KBM-7 (cell line): Measurements from ENCODE around the gene HILPDA.

Experiments
- DNase-seq: peaks from one replicate; pipeline ENCODE4 v3.0.0-alpha.2; 2015
- in situ Hi-C: fragments of 300-500 bp; cut with MboI; formaldehyde crosslinking; loops from 2 replicates; pipeline ENCODE4 v1.14.3; 2020; ENCODE audit warnings: low sequenced_read_pairs, low pct_unique_long_range_greater_than_20kb, mixed read lengths

HILPDA gene

DNA sequence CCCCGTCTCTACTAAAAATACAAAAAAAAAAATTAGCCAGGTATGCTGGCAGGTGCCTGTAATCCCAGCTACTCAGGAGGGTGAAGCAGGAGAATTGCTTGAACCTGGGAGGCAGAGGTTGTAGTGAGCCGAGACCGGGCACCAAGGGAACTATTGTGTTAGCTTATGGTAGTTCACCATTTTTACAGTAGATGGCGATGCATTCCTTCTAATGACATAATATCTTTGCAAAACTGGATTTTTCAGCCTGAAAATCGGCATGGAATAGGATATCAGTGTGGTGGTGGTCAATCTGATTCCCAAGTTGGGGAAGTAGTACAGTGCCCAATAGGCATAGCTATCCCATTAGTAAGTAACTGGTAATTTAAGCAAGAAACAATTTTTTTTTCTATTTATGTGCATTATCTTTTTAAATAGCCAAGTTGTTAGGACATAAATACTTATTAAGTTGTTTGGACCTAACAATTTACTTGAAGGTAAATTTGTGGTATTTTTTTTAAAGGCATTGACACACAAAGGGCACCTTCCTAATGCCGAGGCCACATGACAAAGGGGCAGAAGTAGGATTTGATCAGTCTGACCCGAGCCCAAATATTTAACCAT is 28.3 kb upstream of the HILPDA start:
- peak; percentile 78 for DNase-seq
- in situ Hi-C loops: no loop called here

- in situ Hi-C loops: no loop called here
- DNase-seq: no peak
Observed at GRCh38 chr7:128430207-128430606, 25.5 kb upstream of the HILPDA start.

GRCh38 chr7:128431221-128431620 is 24.5 kb upstream of the HILPDA start:
- no peak for DNase-seq
- in situ Hi-C loops: no loop called here

DNA sequence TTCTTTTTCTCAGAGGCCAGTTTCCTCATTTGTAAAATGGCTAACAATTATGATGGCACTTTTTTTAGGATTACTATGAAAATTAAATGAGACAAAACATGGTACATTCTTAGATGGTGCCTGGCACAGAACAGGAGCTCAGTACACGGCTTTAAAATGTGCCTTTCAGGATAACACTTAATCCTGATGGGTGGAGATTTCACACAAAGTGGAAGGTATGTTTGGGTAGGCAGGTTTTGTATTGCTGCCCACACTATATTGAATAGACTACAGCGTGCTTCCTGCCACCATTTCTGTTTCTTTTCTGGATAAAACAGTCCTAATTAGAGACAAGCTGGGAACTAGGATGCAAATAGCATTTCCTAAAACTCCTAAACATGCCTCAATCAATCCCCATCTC is 23.9 kb upstream of the HILPDA start:
- no peak for DNase-seq
- in situ Hi-C loops: no loop called here

DNA sequence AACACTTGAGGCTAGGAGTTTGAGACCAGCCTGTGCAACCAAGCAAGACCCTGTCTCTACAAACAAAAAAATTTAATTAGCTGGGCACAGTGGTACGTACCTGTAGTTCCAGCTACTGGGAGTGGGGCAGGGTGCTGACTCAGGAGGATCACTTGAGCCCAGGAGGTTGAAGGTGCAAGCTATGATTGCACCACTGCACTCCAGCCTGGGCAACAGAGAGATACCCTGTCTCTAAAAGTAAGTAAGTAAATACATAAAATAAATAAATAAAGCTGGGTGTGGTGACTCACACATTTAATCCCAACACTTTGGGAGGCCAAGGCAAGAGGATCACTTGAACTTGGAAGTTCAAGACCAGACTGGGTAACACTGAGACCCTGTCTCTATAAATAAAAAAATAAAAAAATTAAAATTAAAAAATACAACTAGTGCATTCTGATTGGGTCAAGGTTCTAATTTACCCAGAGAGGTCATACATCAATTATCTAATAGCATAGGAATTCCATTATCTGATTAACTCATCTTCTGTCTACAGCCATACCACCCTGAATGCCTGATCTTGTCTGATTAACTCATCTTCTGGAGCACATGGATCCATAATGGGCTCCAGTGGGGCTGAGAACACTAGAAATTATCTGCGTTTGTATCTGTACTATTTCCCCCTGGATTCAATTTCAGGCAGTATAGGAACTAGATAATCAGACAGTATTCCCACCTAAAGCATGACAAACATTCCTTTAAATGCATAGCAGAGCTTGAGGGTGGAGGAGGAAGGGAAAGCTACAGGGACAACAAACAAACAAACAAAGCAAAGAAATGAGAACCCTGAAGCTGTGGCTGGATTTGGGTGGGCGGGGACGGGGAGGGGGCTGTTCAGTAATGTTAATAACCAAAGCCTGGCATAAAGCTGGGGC is 21.0 kb upstream of the HILPDA start:
- in situ Hi-C loops: no loop called here
- no peak for DNase-seq

DNA sequence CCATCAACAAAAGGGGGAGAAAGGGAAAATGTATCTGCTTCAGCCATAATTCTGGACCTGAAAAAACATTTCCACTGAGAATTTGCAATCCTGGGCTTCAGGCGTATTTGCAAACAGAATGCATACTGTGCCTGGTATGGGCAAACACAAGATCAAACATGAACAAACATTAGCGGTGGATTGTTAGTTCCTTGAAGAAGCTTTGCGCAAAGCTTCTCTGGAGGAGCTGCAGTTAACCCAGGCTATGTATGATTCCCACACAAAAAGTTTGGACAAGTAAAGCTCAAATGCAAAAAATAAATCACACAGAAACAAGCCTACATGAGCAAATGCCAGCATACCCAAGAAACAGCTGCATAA is 20.4 kb upstream of the HILPDA start:
- no peak for DNase-seq
- in situ Hi-C loops: no loop called here

GRCh38 chr7:128437426-128438332 is 18.0 kb upstream of the HILPDA start:
- DNase-seq: peak; percentile 65
- in situ Hi-C loops: no loop called here

- DNase-seq: no peak
- in situ Hi-C loops: no loop called here
Observed at GRCh38 chr7:128442356-128442755, 13.3 kb upstream of the HILPDA start.

DNA sequence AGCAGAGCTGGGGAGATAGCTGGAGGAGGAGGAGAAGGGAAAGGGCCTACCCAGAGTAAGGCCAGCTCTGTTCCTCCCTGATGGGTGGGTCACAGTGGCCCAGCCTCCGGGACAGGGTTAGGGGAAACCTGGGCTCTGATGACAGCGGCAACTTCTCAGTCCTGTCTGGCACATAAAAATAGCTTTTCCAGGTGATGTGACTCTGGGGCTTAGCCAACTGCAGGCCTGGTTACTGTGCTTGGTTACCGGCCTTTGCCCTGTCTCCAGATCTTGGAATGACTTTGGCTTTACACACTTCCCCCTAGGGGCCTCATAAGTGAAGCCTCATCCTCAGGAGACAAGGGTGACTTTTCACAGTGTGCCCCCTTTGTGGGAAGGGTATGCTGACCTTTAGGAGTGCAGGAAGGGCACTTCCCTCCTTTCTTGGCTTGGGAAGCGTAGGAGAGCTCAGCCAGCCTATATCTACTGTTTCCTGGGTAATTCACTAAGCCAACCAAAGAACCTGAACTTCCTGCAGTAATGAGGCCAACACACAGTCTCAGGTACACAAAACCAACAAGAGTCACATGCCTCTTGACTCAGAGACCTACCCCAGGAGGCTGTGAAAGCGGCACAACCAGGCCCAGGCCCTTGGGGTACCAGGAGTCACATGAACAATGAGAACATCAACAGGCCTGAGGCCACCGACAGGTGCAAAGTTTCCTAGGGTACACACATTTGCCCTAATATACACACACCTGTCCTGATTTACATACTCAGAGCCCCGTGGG is 11.7 kb upstream of the HILPDA start:
- in situ Hi-C loops: no loop called here
- no peak for DNase-seq

DNA sequence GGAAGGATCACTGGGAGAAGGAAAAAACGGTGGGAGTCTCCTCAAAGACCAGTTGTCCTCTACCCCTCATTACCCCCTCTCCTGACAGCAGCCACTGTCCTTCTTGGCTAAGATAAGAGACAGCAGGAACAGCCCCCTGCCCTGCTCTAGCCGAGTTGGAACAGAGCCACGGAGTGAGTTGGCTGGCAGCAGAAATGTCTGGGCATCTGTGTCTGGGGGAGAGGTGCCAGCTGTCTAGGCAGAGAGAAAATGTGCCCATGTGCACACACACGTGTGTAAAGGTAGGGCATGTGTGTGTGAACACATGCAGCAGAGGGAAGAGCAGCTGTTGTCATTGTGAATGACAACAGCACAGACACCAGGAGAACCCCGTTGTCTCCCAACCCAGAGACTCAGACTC is 9.4 kb upstream of the HILPDA start:
- in situ Hi-C loops: no loop called here
- DNase-seq: no peak

DNA sequence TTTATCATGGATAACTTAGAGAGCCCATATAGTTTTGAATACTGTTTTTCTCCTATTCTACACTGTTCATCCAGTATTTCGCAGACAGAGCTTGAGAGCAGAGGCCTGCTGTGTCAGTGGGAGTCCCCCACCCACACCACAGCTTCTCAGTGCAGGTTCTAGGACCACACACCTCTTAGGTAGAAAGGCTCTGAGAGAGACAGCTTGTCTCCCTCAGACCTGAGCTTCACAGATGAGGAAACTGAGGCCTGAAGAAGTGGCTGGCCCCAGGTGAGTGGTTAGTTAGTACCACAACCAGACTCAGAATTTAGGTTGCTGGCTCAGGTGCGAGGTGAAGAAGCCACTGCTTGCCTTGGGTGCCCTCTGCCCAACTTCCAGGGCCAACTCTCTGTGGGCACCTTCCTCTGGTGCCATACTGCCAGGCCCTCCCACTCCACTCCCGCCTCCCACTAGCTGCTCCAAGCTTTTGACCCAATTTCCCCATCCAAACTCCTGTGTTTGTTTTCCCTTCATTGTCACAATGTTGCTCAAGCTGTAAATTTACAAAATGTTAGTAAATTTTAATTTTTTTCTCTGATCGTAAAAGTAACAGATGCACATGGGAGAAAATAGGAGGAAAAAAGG is 7.6 kb upstream of the HILPDA start:
- in situ Hi-C loops: no loop called here
- no peak for DNase-seq

DNA sequence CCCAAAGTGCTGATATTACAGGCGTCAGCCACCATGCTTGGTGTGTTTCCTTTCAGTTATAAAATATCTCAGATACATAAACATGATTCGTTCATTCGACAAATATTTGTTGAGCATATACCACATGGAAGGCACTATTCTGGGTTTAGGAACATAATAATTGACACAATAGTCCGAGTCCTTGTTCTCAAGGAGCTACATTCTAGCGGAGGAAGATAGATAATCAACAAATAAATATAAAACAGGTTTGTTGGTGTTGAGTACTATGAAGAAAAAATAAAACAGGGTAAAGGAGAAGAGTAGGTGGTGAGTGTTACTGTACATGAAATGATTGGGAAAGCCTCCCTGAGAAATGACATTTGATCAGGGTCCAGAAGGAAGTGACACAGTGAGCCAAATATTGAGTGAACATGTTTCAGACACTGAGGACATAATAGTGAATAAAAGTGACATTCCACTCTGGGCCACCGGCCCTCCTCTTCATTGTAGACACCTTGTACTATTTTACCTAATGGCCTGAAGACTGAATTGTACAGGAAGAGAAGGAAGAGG is 6.9 kb upstream of the HILPDA start:
- in situ Hi-C loops: no loop called here

GRCh38 chr7:128450409-128450808 is 5.3 kb upstream of the HILPDA start:
- peak; percentile 46 for DNase-seq

More for the DNA sequence above, 6.9 kb upstream of the HILPDA start:
- DNase-seq: no peak

DNA sequence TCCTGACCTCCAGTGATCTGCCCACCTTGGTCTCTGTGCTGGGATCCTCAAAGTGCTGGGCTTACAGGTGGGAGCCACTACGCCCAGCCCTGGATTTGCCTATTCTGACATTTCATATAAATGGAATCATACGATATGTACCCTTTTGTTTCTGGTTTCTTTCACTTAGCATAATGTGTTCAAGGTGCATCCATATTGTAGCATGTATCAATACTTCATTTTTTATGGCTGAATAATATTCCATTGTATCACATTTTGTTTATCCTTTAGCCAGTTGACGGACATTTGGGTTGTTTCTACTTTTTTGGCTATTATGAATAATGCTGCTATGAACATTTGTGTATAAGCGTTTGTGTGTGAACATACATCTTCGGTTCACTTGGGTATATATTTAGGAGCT is 4.8 kb upstream of the HILPDA start:
- DNase-seq: no peak
- in situ Hi-C loops: no loop called here

More at GRCh38 chr7:128450409-128450808, 5.3 kb upstream of the HILPDA start:
- in situ Hi-C loops: no loop called here

DNA sequence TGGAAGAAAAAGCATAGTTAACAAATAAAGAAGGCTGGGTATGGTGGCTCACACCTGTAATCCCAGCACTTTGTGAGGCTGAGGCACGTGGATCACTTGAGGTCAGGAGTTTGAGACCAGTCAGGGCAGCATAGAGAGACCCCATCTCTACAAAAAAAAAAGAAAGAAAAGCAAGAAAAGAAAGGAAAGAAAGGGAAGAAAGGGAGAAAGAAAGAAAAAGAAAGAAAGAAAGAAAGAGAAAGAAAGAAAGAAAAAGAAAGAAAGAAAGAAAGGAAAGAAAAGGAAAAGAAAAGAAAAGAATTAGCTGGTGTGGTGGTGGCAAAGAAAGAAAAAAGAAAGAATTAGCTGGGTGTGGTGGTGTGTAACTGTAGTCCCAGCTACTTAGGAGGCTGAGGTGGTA is 3.1 kb upstream of the HILPDA start:
- no peak for DNase-seq
- in situ Hi-C loops: no loop called here

GRCh38 chr7:128453836-128454804 is 1.6 kb upstream of the HILPDA start:
- DNase-seq: no peak
- in situ Hi-C loops: no loop called here

DNA sequence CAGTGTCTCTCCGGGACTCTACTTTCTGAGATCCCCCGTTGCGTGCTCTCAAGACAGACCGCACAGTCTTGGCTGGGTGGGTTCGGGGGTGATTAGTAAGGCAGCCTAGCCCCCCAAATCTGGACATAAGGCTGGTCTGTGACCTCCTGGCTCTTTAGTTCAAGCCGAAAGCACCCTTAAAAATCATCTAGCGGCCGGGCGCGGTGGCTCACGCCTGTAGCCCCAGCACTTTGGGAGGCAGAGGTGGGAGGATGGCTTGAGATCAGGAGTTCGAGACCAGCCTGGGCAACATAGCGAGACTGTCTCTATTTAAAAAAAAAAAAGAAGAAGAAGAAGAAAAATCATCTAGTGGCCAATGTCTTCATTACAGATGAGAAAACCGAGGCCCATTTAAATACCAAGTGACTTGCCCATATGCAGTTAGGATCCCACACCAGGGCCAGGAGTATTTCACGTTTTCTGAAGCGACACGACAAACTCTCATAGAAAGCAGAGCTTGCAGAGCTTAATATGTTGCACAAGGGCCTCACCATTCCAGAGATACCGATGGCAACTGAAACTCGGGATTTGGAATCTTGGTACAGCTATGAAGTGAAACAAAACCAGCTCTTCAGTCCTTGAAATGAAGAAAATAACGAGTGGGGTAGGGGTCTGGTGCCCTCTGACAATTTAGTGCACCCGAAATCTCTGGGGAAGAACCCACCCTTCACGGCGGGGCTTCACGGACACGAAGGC is 703 bp upstream of the HILPDA start:
- in situ Hi-C loops: no loop called here
- no peak for DNase-seq
